Left lung (tissue), 10 donors: ENCODE data around the gene MAN1A2. TPM values are rescaled to one million over a fixed set of nuclear protein-coding genes. Genes with fewer than 3 reads are reported as not detected.

Source experiments
- ATAC-seq: fragments of 200-7000 bp; cut with Tn5 transposase; one replicate; pipeline ENCODE4 v1.9.1; 2020; ENCODE audit warnings: moderate library complexity
- DNase-seq, 4 donors: peaks; one replicate each; pipeline ENCODE4 v3.0.0-alpha.2; 2013 to 2020
- H3K27ac ChIP-seq, 2 donors: fragments of 200-600 bp; sonication (generic) in 1 of 2; one replicate each; pipeline versions ENCODE4 v1.5.0 to v1.8.0; 2020 to 2021
- H3K27me3 ChIP-seq, 2 donors: fragments of 200-600 bp; sonication (generic) in 1 of 2; one replicate each; pipeline versions ENCODE4 v1.5.0 to v1.8.0; 2020 to 2021
- H3K36me3 ChIP-seq, 2 donors: fragments of 200-600 bp; sonication (generic) in 1 of 2; one replicate each; pipeline versions ENCODE4 v1.5.0 to v1.8.0; 2020 to 2021
- H3K4me1 ChIP-seq, 2 donors: fragments of 200-600 bp; one replicate each; pipeline ENCODE4 v1.8.0; 2021
- H3K4me3 ChIP-seq, 2 donors: fragments of 200-600 bp; sonication (generic) in 1 of 2; one replicate each; pipeline versions ENCODE4 v1.5.0 to v1.8.0; 2020 to 2021; ENCODE audit warnings: mild to moderate bottlenecking in 1 of 2
- H3K9me3 ChIP-seq, 2 donors: fragments of 200-600 bp; sonication (generic) in 1 of 2; one replicate each; pipeline versions ENCODE4 v1.5.0 to v1.8.0; 2020 to 2021
- CTCF ChIP-seq, 2 donors: fragments of 200-600 bp; sonication (generic) in 1 of 2; IDR thresholded peaks; one replicate each; pipeline versions ENCODE4 v1.5.0 to v1.8.0; 2021; ENCODE audit warnings: antibody characterized with exemption in 2 of 2
- intact Hi-C, 2 donors: fragments of 100-400 bp; cut with DNase I; formaldehyde crosslinking; loops; one replicate each; pipeline versions ENCODE4 v1.11.2 to v1.14.2; 2022
- polyA plus RNA-seq, 6 donors: library from polyadenylated mRNA; unstranded; fragments of 120-200 nt; gene quantifications; one replicate each; pipeline ENCODE4 v1.2.1, GENCODE V29; 2013; ENCODE audit not compliant: insufficient read length in 6 of 6
- total RNA-seq, 2 donors: library from RNA; stranded (reverse); fragmentation: NEBNext Ultra II Directional; extraction: Animal tissue kit (Norgen Biotek cat#: 25700); gene quantifications; one replicate each; pipeline ENCODE4 v1.2.1, GENCODE V29; 2021
- donor health status: DM: no; HTN: yes; CAD: no.
- donor health status: DM: no; HTN: no; CAD: no.

MAN1A2 gene
- total and polyA plus RNA-seq, 8 donors: 31.8 to 49.4 (median 34.6) TPM

DNA sequence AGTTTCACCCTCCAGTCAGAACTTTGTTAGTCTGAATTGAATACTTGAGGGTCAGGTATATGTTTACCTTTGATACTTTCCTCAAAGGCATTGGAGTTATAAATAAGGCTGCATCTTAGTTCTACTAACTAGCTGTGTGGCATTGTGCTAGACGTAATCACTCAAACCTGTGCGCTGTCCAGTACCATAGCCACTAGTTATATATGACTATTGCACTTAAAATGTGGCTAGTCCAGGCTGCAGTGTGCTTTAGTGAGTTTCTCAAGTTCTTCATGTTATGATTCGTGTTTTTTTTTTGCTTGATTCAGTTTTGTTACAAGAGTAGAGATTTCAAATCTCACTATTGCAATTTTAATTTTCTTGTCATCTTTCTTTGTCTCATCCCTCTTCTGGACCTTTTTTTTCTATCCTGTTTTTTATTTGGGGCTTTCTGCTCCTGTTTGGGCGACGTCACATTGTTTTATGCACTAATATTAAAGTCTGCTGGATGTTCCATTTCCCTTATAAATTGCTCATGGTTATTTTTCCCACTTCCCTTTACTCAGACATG is 5.7 kb downstream of the MAN1A2 start:
- ATAC-seq (no peak), DNase-seq (no peak)
- intact Hi-C loops: no loop called here
- TF ChIP-seq CTCF (IDR thresholded peaks at IDR 0.05): no peak
- Histone ChIP-seq H3K27me3 (no peaks in the 10 kb centered on the region), H3K36me3 (no peaks in the 10 kb centered on the region), H3K27ac (no peak overlapping the region), H3K4me3 (no peak overlapping the region), H3K4me1 (peaks cover 0 to 50% of the 10 kb centered on the region in 2 donors), H3K9me3 (no peaks in the 10 kb centered on the region)

- intact Hi-C loops: no loop called here
- ATAC-seq: no peak
These were observed 6.7 kb downstream of the MAN1A2 start for GRCh38 chr1:117373932-117374331.

GRCh38 chr1:117375327-117375726 is 8.1 kb downstream of the MAN1A2 start:
- intact Hi-C loops: no loop called here
- no peak overlapping the region for H3K27ac ChIP-seq
- no peaks in the 10 kb centered on the region for H3K36me3 ChIP-seq
- no peaks in the 10 kb centered on the region for H3K9me3 ChIP-seq
- no peaks in the 10 kb centered on the region for H3K27me3 ChIP-seq
- TF ChIP-seq CTCF (IDR thresholded peaks at IDR 0.05): no peak
- H3K4me3 ChIP-seq: no peak overlapping the region
- DNase-seq: no peak
- ATAC-seq: no peak
- H3K4me1 ChIP-seq: peaks cover 0 to 26% of the 10 kb centered on the region in 2 donors

More at GRCh38 chr1:117373932-117374331, 6.7 kb downstream of the MAN1A2 start:
- Histone ChIP-seq H3K27ac (no peak overlapping the region), H3K4me1 (peaks cover 0 to 40% of the 10 kb centered on the region in 2 donors), H3K27me3 (no peaks in the 10 kb centered on the region), H3K4me3 (no peak overlapping the region), H3K9me3 (no peaks in the 10 kb centered on the region), H3K36me3 (no peaks in the 10 kb centered on the region)
- no peak for DNase-seq
- no peak for TF ChIP-seq CTCF (IDR thresholded peaks at IDR 0.05)

DNA sequence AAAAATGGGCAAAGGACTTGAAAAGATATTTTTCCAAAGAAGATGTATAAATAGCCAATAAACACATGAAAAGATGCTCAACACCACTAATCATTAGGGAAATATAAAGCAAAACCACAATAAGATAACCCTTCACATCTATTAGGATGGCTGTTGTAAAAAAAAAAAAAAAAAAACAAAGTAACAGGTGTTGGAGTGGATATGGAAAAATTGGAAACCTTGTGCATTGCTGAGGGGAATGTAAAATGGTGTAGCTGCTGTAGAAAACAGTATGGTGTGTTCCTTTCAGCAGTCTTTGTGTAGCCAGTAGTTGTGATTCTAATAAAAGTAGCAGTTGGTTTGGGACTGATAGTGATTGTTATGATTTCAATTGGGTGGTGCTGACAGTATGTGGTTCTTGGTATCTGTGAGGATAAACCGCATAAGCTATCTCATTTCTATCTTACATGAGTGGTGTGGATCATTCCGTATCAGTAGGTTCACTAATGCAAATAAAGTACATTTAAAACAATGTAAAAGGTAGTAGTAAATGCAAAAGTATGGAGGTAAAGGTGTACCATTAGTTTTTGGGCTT is 19.9 kb downstream of the MAN1A2 start:
- no peak for ATAC-seq

More for the DNA sequence above, 19.9 kb downstream of the MAN1A2 start:
- DNase-seq: no peak
- Histone ChIP-seq H3K27ac (no peak overlapping the region), H3K4me3 (no peak overlapping the region), H3K27me3 (no peaks in the 10 kb centered on the region), H3K9me3 (peaks cover 0 to 18% of the 10 kb centered on the region in 2 donors), H3K4me1 (peaks cover 0 to 4% of the 10 kb centered on the region in 2 donors), H3K36me3 (no peaks in the 10 kb centered on the region)
- no peak for TF ChIP-seq CTCF (IDR thresholded peaks at IDR 0.05)
- intact Hi-C loops: no loop called here
